22Rv1 (cell line): ENCODE data around the gene LMCD1.

Experiments
- H3K27ac ChIP-seq: fragments of 450-650 bp; 2 replicates; pipeline ENCODE4 v1.5.1; 2017
- CTCF ChIP-seq: fragments of 450-650 bp; IDR thresholded peaks from 2 replicates; pipeline ENCODE4 v1.5.1; 2017; ENCODE audit warnings: mild to moderate bottlenecking
- ZFX ChIP-seq: fragments of 450-650 bp; IDR thresholded peaks from 2 replicates; pipeline ENCODE4 v1.6.1; 2017; ENCODE audit warnings: antibody characterized with exemption, borderline replicate concordance

The LMCD1 gene

GRCh38 chr3:8484409-8485140, 17.0 kb upstream of the LMCD1 start:
- no peak overlapping the region for H3K27ac ChIP-seq
- TF ChIP-seq ZFX (no peak), CTCF (no peak)

GRCh38 chr3:8485141-8485870, 16.3 kb upstream of the LMCD1 start:
- TF ChIP-seq ZFX (no peak), CTCF (no peak)
- H3K27ac ChIP-seq = no peak overlapping the region

- no peak overlapping the region for H3K27ac ChIP-seq
- no peak for TF ChIP-seq CTCF
- TF ChIP-seq ZFX = no peak
These were observed 15.7 kb upstream of the LMCD1 start for GRCh38 chr3:8485943-8486342.

GRCh38 chr3:8486434-8486833, 15.2 kb upstream of the LMCD1 start:
- no peak for TF ChIP-seq ZFX
- no peak for TF ChIP-seq CTCF
- no peak overlapping the region for H3K27ac ChIP-seq

GRCh38 chr3:8486936-8487335, 14.7 kb upstream of the LMCD1 start:
- H3K27ac ChIP-seq = no peak overlapping the region
- TF ChIP-seq CTCF (no peak), ZFX (no peak)

GRCh38 chr3:8488411-8488810, 13.2 kb upstream of the LMCD1 start:
- H3K27ac ChIP-seq = no peak overlapping the region
- TF ChIP-seq CTCF (no peak), ZFX (no peak)

GRCh38 chr3:8488877-8489276, 12.7 kb upstream of the LMCD1 start:
- TF ChIP-seq ZFX = no peak
- no peak for TF ChIP-seq CTCF
- H3K27ac ChIP-seq = no peak overlapping the region
